ENCODE results near the gene RPL22. TPM values are rescaled to one million over a fixed set of nuclear protein-coding genes. Genes with fewer than 3 reads are reported as not detected.

Gene RPL22
- total RNA-seq, 4 donors from 2014 or later, result 142 to 235 (median 159) TPM

GRCh38 chr1:6148497-6149241, 50.7 kb downstream of the RPL22 start:
- H3K27me3 ChIP-seq, result peaks cover 0 to 37% of the 10 kb centered on the region in 2 donors
- peak overlapping the region in 1 of 4 donors; percentile 14 for H3K4me3 ChIP-seq
- H3K27ac ChIP-seq, result no peak overlapping the region
- H3K9me3 ChIP-seq, result no peaks in the 10 kb centered on the region
- DNase-seq (ENCODE audit: low spot score in 2 of 2), result no peak
- 3 to 6% methylated on average over 27 to 28 of the region's 53 CpGs for WGBS, 2 donors
- peaks cover 0 to 10% (median 4%) of the 10 kb centered on the region in 4 donors for H3K4me1 ChIP-seq
- TF ChIP-seq, protein P1, sequence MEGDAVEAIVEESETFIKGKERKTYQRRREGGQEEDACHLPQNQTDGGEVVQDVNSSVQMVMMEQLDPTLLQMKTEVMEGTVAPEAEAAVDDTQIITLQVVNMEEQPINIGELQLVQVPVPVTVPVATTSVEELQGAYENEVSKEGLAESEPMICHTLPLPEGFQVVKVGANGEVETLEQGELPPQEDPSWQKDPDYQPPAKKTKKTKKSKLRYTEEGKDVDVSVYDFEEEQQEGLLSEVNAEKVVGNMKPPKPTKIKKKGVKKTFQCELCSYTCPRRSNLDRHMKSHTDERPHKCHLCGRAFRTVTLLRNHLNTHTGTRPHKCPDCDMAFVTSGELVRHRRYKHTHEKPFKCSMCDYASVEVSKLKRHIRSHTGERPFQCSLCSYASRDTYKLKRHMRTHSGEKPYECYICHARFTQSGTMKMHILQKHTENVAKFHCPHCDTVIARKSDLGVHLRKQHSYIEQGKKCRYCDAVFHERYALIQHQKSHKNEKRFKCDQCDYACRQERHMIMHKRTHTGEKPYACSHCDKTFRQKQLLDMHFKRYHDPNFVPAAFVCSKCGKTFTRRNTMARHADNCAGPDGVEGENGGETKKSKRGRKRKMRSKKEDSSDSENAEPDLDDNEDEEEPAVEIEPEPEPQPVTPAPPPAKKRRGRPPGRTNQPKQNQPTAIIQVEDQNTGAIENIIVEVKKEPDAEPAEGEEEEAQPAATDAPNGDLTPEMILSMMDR (IDR thresholded peaks at IDR 0.05), result no peak
- no peak for TF ChIP-seq EP300 (IDR thresholded peaks at IDR 0.05)
- TF ChIP-seq POLR2A (IDR thresholded peaks at IDR 0.05), result no peak
- H3K36me3 ChIP-seq, result no peaks in the 10 kb centered on the region

DNA sequence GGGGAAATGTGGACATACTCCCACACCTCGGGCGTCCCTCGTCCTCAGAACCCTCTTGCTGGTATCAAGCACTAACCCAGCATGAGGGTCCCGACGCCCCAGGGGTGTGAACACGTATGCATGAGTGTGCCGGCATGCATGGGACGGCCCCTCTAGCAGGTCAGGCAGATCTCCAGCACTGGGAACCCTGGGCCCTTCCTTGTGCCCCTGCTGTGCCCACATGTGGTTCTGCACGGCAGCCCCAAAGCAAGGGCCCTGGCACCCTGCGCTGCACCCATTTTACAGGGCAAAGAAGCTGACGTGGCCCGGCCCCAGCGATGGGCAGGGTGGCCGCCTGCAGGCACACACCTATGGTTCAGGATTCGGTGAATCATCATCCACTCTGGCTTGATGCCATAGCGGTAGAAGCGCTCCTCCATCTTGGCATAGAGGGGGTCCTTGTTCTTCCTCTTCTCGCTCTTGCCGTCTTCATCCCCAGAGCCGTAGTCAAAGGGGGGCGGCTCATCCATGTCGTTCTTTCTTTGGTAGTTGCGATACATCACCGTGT, 53.5 kb downstream of the RPL22 start:
- no peak for DNase-seq (ENCODE audit: low spot score in 2 of 2)
- Histone ChIP-seq H3K4me1 (peaks cover 0 to 10% (median 4%) of the 10 kb centered on the region in 4 donors), H3K27ac (no peak overlapping the region), H3K4me3 (no peak overlapping the region), H3K36me3 (no peaks in the 10 kb centered on the region), H3K27me3 (peaks cover 0 to 37% of the 10 kb centered on the region in 2 donors), H3K9me3 (no peaks in the 10 kb centered on the region)
- 84% methylated on average over 17 to 21 of the region's 24 CpGs for WGBS, 2 donors
- TF ChIP-seq POLR2A (IDR thresholded peaks at IDR 0.05) (no peak), EP300 (IDR thresholded peaks at IDR 0.05) (no peak)
- TF ChIP-seq, protein P1 (IDR thresholded peaks at IDR 0.05), result no peak

DNA sequence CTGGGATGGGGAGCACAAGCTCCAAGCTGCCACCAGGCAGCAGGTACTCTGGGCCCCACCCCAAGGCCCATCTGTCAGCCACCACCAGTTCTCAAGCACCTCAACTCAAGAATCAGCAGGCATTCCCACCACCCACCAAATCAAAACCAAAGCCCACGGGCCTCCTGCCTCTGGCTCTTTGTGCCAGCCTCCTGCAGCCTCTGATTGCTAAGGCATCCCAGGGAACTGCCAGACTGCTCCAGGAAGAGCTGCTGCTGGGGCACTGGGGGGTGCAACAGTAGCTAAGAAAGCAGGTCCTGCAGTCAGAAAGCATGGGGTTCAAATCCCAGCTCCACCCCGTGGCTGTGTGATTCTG, 54.0 kb downstream of the RPL22 start:
- DNase-seq (ENCODE audit: low spot score in 2 of 2), result no peak
- Histone ChIP-seq H3K4me1 (peaks cover 0 to 10% (median 4%) of the 10 kb centered on the region in 4 donors), H3K36me3 (no peaks in the 10 kb centered on the region), H3K27me3 (peaks cover 0 to 37% of the 10 kb centered on the region in 2 donors), H3K9me3 (no peaks in the 10 kb centered on the region), H3K27ac (no peak overlapping the region), H3K4me3 (no peak overlapping the region)
- TF ChIP-seq EP300 (IDR thresholded peaks at IDR 0.05), result no peak
- TF ChIP-seq POLR2A (IDR thresholded peaks at IDR 0.05), result no peak
- TF ChIP-seq, protein P1 (IDR thresholded peaks at IDR 0.05), result no peak
- 49 to 50% methylated on average over 2 of the region's 2 CpGs for WGBS, 2 donors

GRCh38 chr1:6144647-6145395, 54.6 kb downstream of the RPL22 start:
- Histone ChIP-seq H3K36me3 (no peaks in the 10 kb centered on the region), H3K27ac (no peak overlapping the region), H3K4me1 (peaks cover 0 to 10% (median 4%) of the 10 kb centered on the region in 4 donors), H3K9me3 (no peaks in the 10 kb centered on the region), H3K27me3 (peaks cover 0 to 37% of the 10 kb centered on the region in 2 donors), H3K4me3 (no peak overlapping the region)
- TF ChIP-seq, protein P1 (IDR thresholded peaks at IDR 0.05), result no peak
- TF ChIP-seq EP300 (IDR thresholded peaks at IDR 0.05), result no peak
- TF ChIP-seq POLR2A (IDR thresholded peaks at IDR 0.05), result no peak
- DNase-seq (ENCODE audit: low spot score in 2 of 2), result no peak
- WGBS, 2 donors, result 26 to 34% methylated on average over 14 to 16 of the region's 16 CpGs

DNA sequence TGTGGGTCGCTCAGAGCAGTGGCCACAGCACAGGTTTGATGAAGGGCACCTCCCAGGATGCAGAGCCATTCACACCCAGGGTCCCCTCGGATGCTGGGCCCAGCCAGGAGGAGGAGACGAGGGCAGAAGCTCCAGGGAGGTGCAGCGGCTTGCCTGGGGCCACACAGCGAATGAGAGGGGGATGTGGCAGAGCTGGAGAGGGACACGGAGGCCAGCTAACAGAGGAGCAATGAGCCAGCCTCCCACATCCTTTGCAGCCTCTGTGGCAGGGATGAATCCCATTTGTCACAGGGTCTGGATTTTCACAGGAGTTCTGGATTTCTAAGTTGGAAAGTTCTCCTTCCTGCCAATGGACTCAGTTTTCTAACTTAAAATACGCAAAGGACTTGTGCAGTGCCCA, 55.2 kb downstream of the RPL22 start:
- 65 to 66% methylated on average over 7 of the region's 7 CpGs for WGBS, 2 donors
- no peaks in the 10 kb centered on the region for H3K36me3 ChIP-seq
- H3K9me3 ChIP-seq, result no peaks in the 10 kb centered on the region
- TF ChIP-seq POLR2A (IDR thresholded peaks at IDR 0.05) (no peak), EP300 (IDR thresholded peaks at IDR 0.05) (no peak)
- TF ChIP-seq, protein P1 (IDR thresholded peaks at IDR 0.05), result no peak
- no peak for DNase-seq (ENCODE audit: low spot score in 2 of 2)
- no peak overlapping the region for H3K4me3 ChIP-seq
- peaks cover 0 to 35% of the 10 kb centered on the region in 2 donors for H3K27me3 ChIP-seq
- no peak overlapping the region for H3K27ac ChIP-seq
- peaks cover 0 to 10% (median 4%) of the 10 kb centered on the region in 4 donors for H3K4me1 ChIP-seq

All from tibial nerve (tissue), 4 donors.